ENCODE measurements around the gene PALS1. TPM values are rescaled to one million over a fixed set of nuclear protein-coding genes. Genes with fewer than 3 reads are reported as not detected.

Gene PALS1
- total and polyA plus RNA-seq, 2 of the 8 experiments (the other 6 are each of a cell fraction or from before 2014, with no cell fraction given): 6.7 to 25.1 TPM

DNA sequence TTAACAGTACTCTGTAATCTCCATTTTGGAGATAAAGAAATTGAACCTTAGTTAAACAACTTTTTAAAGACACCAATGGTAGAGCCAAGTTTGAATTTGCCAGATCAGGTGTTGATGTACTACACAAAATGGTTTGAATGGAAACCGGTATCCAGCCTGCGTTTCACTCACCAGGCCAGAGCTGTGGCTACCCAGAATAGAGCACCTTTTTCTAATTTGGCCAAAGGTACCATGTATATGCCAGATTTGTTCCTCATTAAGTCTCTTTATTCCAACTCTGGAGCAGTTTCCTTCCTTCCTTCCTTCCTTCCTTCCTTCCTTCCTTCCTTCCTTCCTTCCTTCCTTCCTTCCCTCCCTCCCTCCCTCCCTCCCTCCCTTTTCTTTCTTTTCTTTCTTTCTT is 39.3 kb downstream of the PALS1 start (continued):
- TF ChIP-seq, protein P1, sequence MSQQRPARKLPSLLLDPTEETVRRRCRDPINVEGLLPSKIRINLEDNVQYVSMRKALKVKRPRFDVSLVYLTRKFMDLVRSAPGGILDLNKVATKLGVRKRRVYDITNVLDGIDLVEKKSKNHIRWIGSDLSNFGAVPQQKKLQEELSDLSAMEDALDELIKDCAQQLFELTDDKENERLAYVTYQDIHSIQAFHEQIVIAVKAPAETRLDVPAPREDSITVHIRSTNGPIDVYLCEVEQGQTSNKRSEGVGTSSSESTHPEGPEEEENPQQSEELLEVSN (IDR thresholded peaks at IDR 0.05): no peak
